Activated CD4-positive, alpha-beta T cell treated with anti-CD3 and anti-CD28 coated beads, Interleukin-2, amount 10 ng/mL, durations not matched to agents 24 days and 14 days (primary cell): ENCODE data around the gene RNU2-1. TPM values are rescaled to one million over a fixed set of nuclear protein-coding genes. Genes with fewer than 3 reads are reported as not detected.
"Not testable (repeated sequence)": the region's sequence is repeated elsewhere in the genome, so short reads cannot be mapped to it uniquely, and the experiment has no call there.

Experiments used
- DNase-seq: peaks from one replicate; pipeline ENCODE4 v3.0.0; 2022
- H3K27ac Mint-ChIP-seq: one replicate; pipeline ENCODE4 v1.8.0; 2022; ENCODE audit warnings: mild to moderate bottlenecking, mixed read lengths
- H3K27me3 Mint-ChIP-seq: one replicate; pipeline ENCODE4 v1.8.0; 2022; ENCODE audit warnings: mixed read lengths
- H3K36me3 Mint-ChIP-seq: one replicate; pipeline ENCODE4 v1.8.0; 2022; ENCODE audit warnings: low read depth, mild to moderate bottlenecking, mixed read lengths
- H3K4me1 Mint-ChIP-seq: one replicate; pipeline ENCODE4 v1.8.0; 2021; ENCODE audit warnings: mixed read lengths
- H3K4me3 Mint-ChIP-seq: one replicate; pipeline ENCODE4 v1.8.0; 2022; ENCODE audit warnings: mild to moderate bottlenecking, moderate library complexity, mixed read lengths
- H3K9me3 Mint-ChIP-seq: one replicate; pipeline ENCODE4 v1.8.0; 2021; ENCODE audit warnings: mixed read lengths
- intact Hi-C: fragments of 100-400 bp; cut with micrococcal nuclease; formaldehyde crosslinking; loops from one replicate; pipeline ENCODE4 v1.15.1; 2023
- total RNA-seq: library from RNA; stranded (reverse); gene quantifications from 2 replicates; pipeline ENCODE4 v1.2.3, GENCODE V29; 2022

RNU2-1 gene
- total RNA-seq, 1 donor from 2014 or later, result 5,051 TPM

DNA sequence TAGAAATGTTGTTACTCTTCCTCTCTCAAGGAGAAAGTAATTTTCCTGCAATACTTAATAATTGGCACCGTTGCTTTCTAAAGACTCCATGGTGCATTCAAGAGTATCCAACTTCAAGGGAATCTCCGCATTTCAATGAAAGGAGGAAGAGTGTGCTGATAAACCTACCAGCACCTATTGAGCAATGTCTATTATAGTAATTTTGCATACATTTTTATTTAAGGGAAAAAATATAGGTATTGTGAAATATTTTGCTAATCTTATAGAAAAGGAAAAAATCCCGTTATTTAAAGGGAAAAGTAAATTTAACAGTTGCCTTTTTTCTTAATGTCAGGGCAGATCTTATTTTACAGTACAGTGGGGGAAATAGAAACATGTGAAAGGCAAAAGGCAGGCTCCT is 23.2 kb downstream of the RNU2-1 start:
- H3K36me3 Mint-ChIP-seq, result peaks cover 21% of the 10 kb centered on the region

DNA sequence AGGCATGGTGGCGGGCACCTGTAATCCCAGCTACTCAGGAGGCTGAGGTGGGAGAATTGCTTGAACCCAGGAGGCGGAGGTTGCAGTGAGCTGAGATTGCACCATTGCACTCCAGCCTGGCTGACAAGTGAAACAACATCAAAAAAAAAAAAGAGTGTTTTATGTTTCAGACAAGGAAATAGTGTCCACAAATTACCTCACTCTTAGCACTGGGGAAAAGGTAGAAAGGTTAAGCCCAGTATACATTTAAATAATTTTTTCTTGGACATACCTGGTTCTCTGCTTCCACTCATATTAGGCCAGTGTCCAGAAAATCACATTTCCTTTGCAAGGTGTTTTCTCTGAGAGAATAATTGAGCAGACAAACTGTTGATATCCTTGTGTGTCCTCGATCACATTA is 30.8 kb downstream of the RNU2-1 start:
- H3K27me3 Mint-ChIP-seq, DNase-seq, H3K27ac Mint-ChIP-seq, H3K9me3 Mint-ChIP-seq, intact Hi-C loops, H3K4me3 Mint-ChIP-seq, H3K4me1 Mint-ChIP-seq: not testable (repeated sequence)
- peaks cover 40% of the 10 kb centered on the region for H3K36me3 Mint-ChIP-seq

More for the DNA sequence above, 23.2 kb downstream of the RNU2-1 start:
- Mint-ChIP-seq H3K27ac (peak overlapping the region; percentile 90), H3K9me3 (no peaks in the 10 kb centered on the region), H3K4me1 (peaks cover 29% of the 10 kb centered on the region), H3K4me3 (peak overlapping the region; percentile 99), H3K27me3 (no peaks in the 10 kb centered on the region)
- no peak for DNase-seq
- intact Hi-C loops, result loop anchor here (5.0 kb wide), 2 partner anchors 83 to 188 kb away; partner anchors contain the start of genes BRCA1 and VAT1

DNA sequence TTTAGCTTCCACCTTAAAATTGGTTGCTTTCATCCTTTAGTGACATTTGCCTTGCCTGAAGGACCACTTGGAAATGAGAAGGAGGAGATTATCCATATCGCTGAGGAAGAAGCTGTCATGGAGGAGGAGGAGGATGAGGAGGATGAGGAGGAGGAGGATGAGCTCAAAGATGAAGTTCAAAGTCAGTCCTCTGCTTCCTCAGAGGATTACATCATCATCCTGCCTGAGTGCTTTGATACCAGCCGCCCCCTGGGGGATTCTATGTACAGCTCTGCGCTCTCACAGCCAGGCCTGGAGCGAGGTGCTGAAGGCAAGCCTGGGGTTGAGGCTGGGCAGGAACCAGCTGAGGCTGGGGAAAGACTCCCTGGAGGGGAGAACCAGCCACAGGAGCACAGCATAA is 33.6 kb downstream of the RNU2-1 start:
- DNase-seq, result no peak
- H3K4me1 Mint-ChIP-seq, result peaks cover 7% of the 10 kb centered on the region
- H3K36me3 Mint-ChIP-seq, result peaks cover 48% of the 10 kb centered on the region
- peak overlapping the region; percentile 76 for H3K27ac Mint-ChIP-seq
- intact Hi-C loops, result no loop called here
- no peaks in the 10 kb centered on the region for H3K27me3 Mint-ChIP-seq
- no peaks in the 10 kb centered on the region for H3K9me3 Mint-ChIP-seq
- no peak overlapping the region for H3K4me3 Mint-ChIP-seq

DNA sequence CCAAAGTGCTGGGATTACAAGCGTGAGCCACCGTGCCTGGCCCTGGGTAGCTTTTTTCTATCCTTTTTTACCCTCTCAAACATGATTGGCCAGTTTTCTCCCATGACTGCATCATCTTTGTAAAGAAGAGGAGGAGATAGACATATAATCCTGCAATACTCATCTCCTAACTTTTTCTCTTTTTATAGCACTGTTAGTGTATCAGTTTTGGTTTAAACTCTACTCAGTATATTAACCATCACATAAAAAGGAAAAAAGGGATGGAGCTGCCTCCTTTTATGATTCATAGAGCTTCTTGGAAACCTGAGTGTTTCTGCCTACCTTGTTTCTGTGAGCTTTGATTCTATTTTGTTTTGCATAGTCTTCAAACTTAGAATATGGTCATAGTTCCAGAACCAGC is 34.1 kb downstream of the RNU2-1 start:
- H3K36me3 Mint-ChIP-seq, result peaks cover 53% of the 10 kb centered on the region
- no peaks in the 10 kb centered on the region for H3K27me3 Mint-ChIP-seq
- DNase-seq, result no peak
- no peaks in the 10 kb centered on the region for H3K9me3 Mint-ChIP-seq
- intact Hi-C loops, result no loop called here
- peaks cover 7% of the 10 kb centered on the region for H3K4me1 Mint-ChIP-seq
- H3K27ac Mint-ChIP-seq, result peak overlapping the region; percentile 76
- no peak overlapping the region for H3K4me3 Mint-ChIP-seq

DNA sequence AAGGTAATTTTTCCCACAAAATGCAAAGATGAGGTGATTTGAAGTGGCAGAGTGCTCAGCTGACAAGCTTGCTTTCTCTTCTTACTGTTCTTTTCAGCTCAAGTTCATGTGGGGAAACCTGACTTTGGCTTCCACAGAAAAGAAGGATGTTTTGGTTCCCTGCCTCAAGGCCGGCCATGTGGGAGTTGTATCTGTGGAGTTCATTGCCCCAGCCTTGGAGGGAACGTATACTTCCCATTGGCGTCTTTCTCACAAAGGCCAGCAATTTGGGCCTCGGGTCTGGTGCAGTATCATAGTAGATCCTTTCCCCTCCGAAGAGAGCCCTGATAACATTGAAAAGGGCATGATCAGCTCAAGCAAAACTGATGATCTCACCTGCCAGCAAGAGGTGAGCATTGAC is 40.5 kb downstream of the RNU2-1 start:
- Mint-ChIP-seq H3K27me3 (no peaks in the 10 kb centered on the region), H3K36me3 (peaks cover 69% of the 10 kb centered on the region), H3K27ac (no peak overlapping the region), H3K4me3 (no peak overlapping the region), H3K9me3 (no peaks in the 10 kb centered on the region), H3K4me1 (no peaks in the 10 kb centered on the region)
- intact Hi-C loops, result no loop called here
- DNase-seq, result no peak

DNA sequence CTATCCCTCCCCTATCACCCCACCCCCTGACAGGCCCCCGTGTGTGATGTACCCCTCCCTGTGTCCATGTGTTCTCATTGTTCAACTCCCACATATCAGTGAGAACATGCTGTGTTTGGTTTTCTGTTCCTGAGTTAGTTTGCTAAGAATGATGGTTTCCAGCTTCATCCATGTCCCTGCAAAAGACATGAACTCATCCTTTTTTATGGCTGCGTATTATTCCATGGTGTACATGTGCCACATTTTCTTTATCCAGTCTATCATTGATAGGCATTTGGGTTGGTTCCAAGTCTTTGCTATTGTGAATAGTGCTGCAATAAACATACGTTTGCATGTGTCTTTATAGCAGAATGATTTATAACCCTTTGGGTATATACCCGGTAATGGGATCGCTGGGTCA is 47.1 kb downstream of the RNU2-1 start:
- H3K4me1 Mint-ChIP-seq, H3K27me3 Mint-ChIP-seq, DNase-seq, H3K27ac Mint-ChIP-seq, H3K9me3 Mint-ChIP-seq, H3K4me3 Mint-ChIP-seq, intact Hi-C loops: not testable (repeated sequence)
- peaks cover 45% of the 10 kb centered on the region for H3K36me3 Mint-ChIP-seq

DNA sequence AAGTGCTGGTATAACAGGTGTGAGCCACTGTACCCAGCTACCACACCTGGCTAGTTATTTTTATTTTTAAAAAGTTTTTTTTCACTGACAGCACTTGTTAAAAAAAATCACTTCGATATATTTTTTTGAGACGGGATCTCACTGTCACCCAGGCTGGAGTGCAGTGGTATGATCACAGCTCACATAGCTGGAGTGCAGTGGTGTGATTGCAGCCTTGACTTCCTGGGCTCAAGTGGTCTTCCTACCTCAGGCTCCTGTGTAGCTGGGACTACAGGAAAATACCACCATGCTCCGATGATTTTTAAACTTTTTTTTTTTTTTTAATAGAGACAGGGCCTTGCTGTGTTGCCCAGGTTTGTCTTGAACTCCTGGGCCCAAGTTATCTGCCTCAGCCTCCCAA is 49.9 kb downstream of the RNU2-1 start:
- Mint-ChIP-seq H3K27ac (no peak overlapping the region), H3K9me3 (no peaks in the 10 kb centered on the region), H3K4me1 (no peaks in the 10 kb centered on the region), H3K27me3 (no peaks in the 10 kb centered on the region), H3K36me3 (peaks cover 35% of the 10 kb centered on the region), H3K4me3 (no peak overlapping the region)
- intact Hi-C loops, result no loop called here
- no peak for DNase-seq

Other genes with a start within 250 kb of the RNU2-1 start
- gene RPL27, start 235.6 kb downstream of the RNU2-1 start, total RNA-seq, result 1,178 and 1,206 TPM in 2 replicates
- 51.9 and 55.2 TPM in 2 replicates for gene IFI35, start 227.2 kb downstream of the RNU2-1 start, total RNA-seq
- gene VAT1, start 211.6 kb downstream of the RNU2-1 start, total RNA-seq, result 17.9 and 18.8 TPM in 2 replicates
- gene RND2, start 208.7 kb downstream of the RNU2-1 start, total RNA-seq, result 0.07 TPM in 2 replicates
- 88.1 and 93.3 TPM in 2 replicates for gene BRCA1, start 108.6 kb downstream of the RNU2-1 start, total RNA-seq
- 51.2 and 53.5 TPM in 2 replicates for gene NBR1, start 62.8 kb downstream of the RNU2-1 start, total RNA-seq
- gene TMEM106A, start 22.1 kb downstream of the RNU2-1 start, total RNA-seq, result 17.9 and 19.1 TPM in 2 replicates
- 0.65 and 0.92 TPM in 2 replicates for gene CCDC200, start 5.4 kb downstream of the RNU2-1 start, total RNA-seq
- gene ARL4D, start 165.0 kb upstream of the RNU2-1 start, total RNA-seq, result 3.3 and 3.5 TPM in 2 replicates
- gene DHX8, start 250.0 kb upstream of the RNU2-1 start, total RNA-seq, result 54.2 and 56.6 TPM in 2 replicates